HG02571 (cell line): ENCODE data around the gene THAP4.

Experiments used
- ATAC-seq: cut with Tn5 transposase; IDR thresholded peaks from one replicate; pipeline ENCODE4 v1.9.1; 2021; ENCODE audit warnings: mild to moderate bottlenecking, moderate library complexity; ENCODE audit not compliant: unreplicated experiment

THAP4 gene

GRCh38 chr2:241551599-241551997, 85.4 kb downstream of the THAP4 start:
- ATAC-seq, result no peak

- ATAC-seq, result no peak
Measured at GRCh38 chr2:241550616-241551580, 86.1 kb downstream of the THAP4 start.

DNA sequence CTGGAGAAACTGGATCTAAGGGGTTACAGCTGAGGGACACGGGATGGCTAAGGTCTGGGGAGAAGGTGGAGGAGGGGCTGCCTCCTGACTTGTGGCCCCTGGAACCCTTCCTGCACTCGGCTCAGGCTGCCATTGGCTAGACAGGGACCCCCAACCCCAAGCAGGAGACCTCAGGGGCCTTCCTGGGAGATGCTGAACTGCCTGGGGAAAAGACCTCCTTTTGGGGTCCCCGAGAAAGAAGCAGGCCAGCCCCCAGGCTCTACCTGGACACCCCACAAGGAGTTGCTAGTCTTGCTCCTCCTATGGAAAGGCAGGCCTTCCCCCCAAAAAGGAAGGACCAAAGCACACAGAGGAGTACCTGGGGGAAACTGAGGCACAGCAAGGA, 88.5 kb downstream of the THAP4 start:
- ATAC-seq, result no peak

DNA sequence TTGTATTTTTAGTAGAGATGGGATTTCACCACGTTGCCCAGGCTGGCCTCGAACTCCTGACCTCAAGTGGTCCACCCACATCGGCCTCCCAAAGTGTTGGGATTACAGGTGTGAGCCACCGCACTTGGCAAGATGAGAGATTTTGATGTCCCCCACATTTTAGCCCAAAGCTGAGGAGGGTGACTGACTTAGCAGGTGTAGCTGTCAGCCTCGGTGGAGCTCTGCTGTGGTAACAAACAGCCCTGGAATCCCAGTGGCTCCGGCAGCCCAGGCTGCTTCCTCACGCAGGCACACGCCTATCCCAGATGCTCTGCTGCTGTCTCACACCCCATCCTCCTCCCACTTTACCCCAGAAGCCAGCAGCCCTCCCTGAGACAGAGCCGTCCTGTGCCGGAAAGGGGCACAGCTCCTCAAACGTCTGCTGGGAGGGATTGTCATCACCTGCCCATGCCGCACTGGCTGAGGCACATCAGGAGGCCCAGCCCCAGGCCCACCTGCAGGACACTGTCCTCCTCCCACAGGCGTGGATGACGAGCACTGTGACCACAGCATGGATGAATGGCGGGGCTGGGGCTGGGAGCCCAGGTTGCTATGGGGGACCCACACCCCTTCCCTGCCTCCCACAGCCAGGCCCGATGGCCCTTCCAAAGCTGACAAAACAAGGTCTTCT, 89.0 kb downstream of the THAP4 start:
- no peak for ATAC-seq

- no peak for ATAC-seq
Measured at GRCh38 chr2:241546771-241547498, 90.0 kb downstream of the THAP4 start.

- no peak for ATAC-seq
Measured at GRCh38 chr2:241545523-241546473, 91.2 kb downstream of the THAP4 start.

GRCh38 chr2:241545106-241545505, 91.9 kb downstream of the THAP4 start:
- no peak for ATAC-seq

DNA sequence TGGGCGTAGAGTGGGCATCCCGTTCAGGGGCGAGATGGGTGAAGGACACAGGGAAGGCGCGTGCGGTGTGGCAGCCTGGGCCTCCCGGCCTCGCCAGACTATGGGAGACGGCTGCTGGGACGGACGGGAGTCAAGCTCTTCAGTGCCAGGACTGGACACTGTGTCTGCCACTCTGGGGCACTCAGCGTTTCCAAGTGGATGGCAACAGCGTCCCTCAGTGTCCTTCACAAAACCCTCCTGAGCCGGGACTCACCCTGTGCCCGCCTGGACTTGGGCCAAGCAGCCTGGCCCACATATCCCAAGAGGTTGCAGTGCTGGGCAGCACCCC, 94.7 kb downstream of the THAP4 start:
- no peak for ATAC-seq

GRCh38 chr2:241541564-241542277, 95.2 kb downstream of the THAP4 start:
- no peak for ATAC-seq

GRCh38 chr2:241540771-241541561, 96.0 kb downstream of the THAP4 start:
- ATAC-seq, result no peak

- no peak for ATAC-seq
Measured at GRCh38 chr2:241540401-241540770, 96.6 kb downstream of the THAP4 start.

GRCh38 chr2:241539616-241540374, 97.2 kb downstream of the THAP4 start:
- no peak for ATAC-seq

- ATAC-seq, result no peak
Measured at GRCh38 chr2:241538838-241539615, 97.9 kb downstream of the THAP4 start.

- no peak for ATAC-seq
Measured at GRCh38 chr2:241535871-241536655, 100.9 kb downstream of the THAP4 start.

GRCh38 chr2:241534701-241535375, 102.1 kb downstream of the THAP4 start:
- ATAC-seq, result no peak
